Keratinocyte (primary cell): ENCODE data around the gene BAHCC1. TPM values are rescaled to one million over a fixed set of nuclear protein-coding genes. Genes with fewer than 3 reads are reported as not detected.

Experiments
- DNase-seq: peaks from one replicate; pipeline ENCODE4 v3.0.0-alpha.2; 2011; ENCODE audit warnings: low read depth, missing footprints, low spot score
- FAIRE-seq: peaks from 2 replicates; lab custom pipeline; 2011; peaks lifted over from hg19 to GRCh38; lab: Jason Lieb, UNC
- H2AFZ ChIP-seq: 2 replicates; pipeline ENCODE4 v1.6.0; 2012; ENCODE audit warnings: low read length, control low read depth, inconsistent platforms; ENCODE audit not compliant: control insufficient read depth
- H3K27ac ChIP-seq: 2 replicates; pipeline ENCODE4 v1.5.1; 2011; ENCODE audit warnings: low read length; ENCODE audit not compliant: control insufficient read depth, insufficient read depth
- H3K27me3 ChIP-seq: 3 replicates; pipeline ENCODE4 v1.6.0; 2011; ENCODE audit warnings: low read length; ENCODE audit not compliant: control insufficient read depth, insufficient read depth; ENCODE audit errors: extremely low read depth
- H3K36me3 ChIP-seq, 2 experiments: 2 replicates in 1 of 2; 3 replicates in 1 of 2; pipeline ENCODE4 v1.5.1; 2011; ENCODE audit warnings: low read length in 2 of 2, mild to moderate bottlenecking in 1 of 2; ENCODE audit not compliant: control insufficient read depth in 2 of 2, insufficient read depth in 2 of 2; ENCODE audit errors: extremely low read depth in 1 of 2
- H3K4me1 ChIP-seq: 3 replicates; pipeline ENCODE4 v1.5.1; 2011; ENCODE audit warnings: low read length; ENCODE audit not compliant: control insufficient read depth, insufficient read depth; ENCODE audit errors: extremely low read depth
- H3K4me2 ChIP-seq: 3 replicates; pipeline ENCODE4 v1.6.0; 2011; ENCODE audit warnings: low read depth, low read length; ENCODE audit not compliant: control insufficient read depth, insufficient read depth; ENCODE audit errors: extremely low read depth
- H3K4me3 ChIP-seq, 3 experiments: fragments of 200-600 bp in 1 of 3; sonication (generic) in 1 of 3; 2 replicates in 2 of 3; 3 replicates in 1 of 3; pipeline ENCODE4 v1.5.1; 2011 to 2016; ENCODE audit warnings: low read length in 3 of 3, mild to moderate bottlenecking in 3 of 3, control low read depth in 2 of 3, inconsistent platforms in 1 of 3, low read depth in 1 of 3, mixed read lengths in 1 of 3, mixed run types in 1 of 3, moderate library complexity in 1 of 3; ENCODE audit not compliant: control insufficient read depth in 2 of 3, insufficient read depth in 2 of 3; ENCODE audit errors: extremely low read depth in 1 of 3
- H3K79me2 ChIP-seq: 2 replicates; pipeline ENCODE4 v1.6.0; 2012; ENCODE audit warnings: low read length; ENCODE audit not compliant: control insufficient read depth, insufficient read depth
- H3K9ac ChIP-seq: 3 replicates; pipeline ENCODE4 v1.6.0; 2011; ENCODE audit warnings: low read length; ENCODE audit not compliant: control insufficient read depth, insufficient read depth; ENCODE audit errors: extremely low read depth
- H3K9me1 ChIP-seq: 3 replicates; pipeline ENCODE4 v1.6.0; 2011; ENCODE audit warnings: low read length; ENCODE audit not compliant: control insufficient read depth, insufficient read depth; ENCODE audit errors: extremely low read depth
- H3K9me3 ChIP-seq: 2 replicates; pipeline ENCODE4 v1.5.1; 2012; ENCODE audit warnings: low read depth, low read length; ENCODE audit not compliant: control insufficient read depth
- H4K20me1 ChIP-seq: 3 replicates; pipeline ENCODE4 v1.6.0; 2011; ENCODE audit warnings: low read length; ENCODE audit not compliant: control insufficient read depth, insufficient read depth; ENCODE audit errors: extremely low read depth
- CTCF ChIP-seq, 3 experiments: IDR thresholded peaks in 1 of 3; conservative IDR thresholded peaks in 1 of 3; optimal IDR thresholded peaks in 1 of 3; 2 replicates in 2 of 3; 3 replicates in 1 of 3; pipeline versions ENCODE3 to v1.5.1; 2011; ENCODE audit warnings: low read length in 3 of 3, mild to moderate bottlenecking in 3 of 3, moderate library complexity in 2 of 3, control low read depth in 1 of 3, inconsistent platforms in 1 of 3; ENCODE audit not compliant: insufficient read depth in 2 of 3; ENCODE audit errors: extremely low read depth in 1 of 3
- EZH2 ChIP-seq: IDR thresholded peaks from one replicate; pipeline ENCODE4 v1.6.1; 2012; ENCODE audit warnings: inconsistent platforms, mild to moderate bottlenecking, low read length, moderate library complexity
- dilution Hi-C: fragments of 300-500 bp; cut with MboI; formaldehyde crosslinking; loops from one replicate; pipeline ENCODE4 v1.7.0; 2020; ENCODE audit warnings: low sequenced_read_pairs; ENCODE audit not compliant: extremely low pct_ligation_motif_present
- polyA plus RNA-seq, 5 experiments: library from polyadenylated mRNA; depleted of rRNA in 3 of 5; stranded (reverse) in 3 of 5; stranded (forward) in 1 of 5; unstranded in 1 of 5; fragments of >200 nt; gene quantifications; 1 replicate in 1 of 5; 2 replicates in 3 of 5; 3 replicates in 1 of 5; pipeline versions ENCODE4 v1.2.1 to v1.2.3, GENCODE V29; 2011 to 2012; ENCODE audit warnings: missing spikeins in 2 of 5, low read depth in 1 of 5, low replicate concordance in 1 of 5

BAHCC1 gene
- polyA plus RNA-seq, 1 donor (not counting 4 experiments of a cell fraction or from before 2014, with no cell fraction given), result 0.52 TPM

- Histone ChIP-seq H3K9me1 (no peaks in the 10 kb centered on the region), H3K4me1 (peaks cover 37% of the 10 kb centered on the region), H3K9ac (peak overlapping the region; percentile 66), H3K4me3 (peak overlapping the region in 1 of 3 experiments; percentile 51), H3K9me3 (no peaks in the 10 kb centered on the region), H3K79me2 (no peaks in the 10 kb centered on the region), H3K27ac (peak overlapping the region; percentile 51), H3K36me3 (no peaks in the 10 kb centered on the region), H4K20me1 (no peaks in the 10 kb centered on the region), H3K27me3 (peaks cover 5% of the 10 kb centered on the region), H2AFZ (peak overlapping the region; percentile 12), H3K4me2 (peak overlapping the region; percentile 92)
- DNase-seq, result no peak
- TF ChIP-seq EZH2, result no peak
- no peak for TF ChIP-seq CTCF (optimal IDR thresholded peaks at IDR 0.05 in 1 of 3, IDR thresholded peaks at IDR 0.05 in 1 of 3, conservative IDR thresholded peaks at IDR 0.05 in 1 of 3; ENCODE audit: extremely low read depth in 1 of 3, insufficient read depth in 2 of 3, low read length in 3 of 3)
- dilution Hi-C loops, result no loop called here
- no peak for FAIRE-seq
Measured at GRCh38 chr17:81364278-81365147, 30.7 kb upstream of the BAHCC1 start.

GRCh38 chr17:81365148-81365600 lies 30.1 kb upstream of the BAHCC1 start:
- peak overlapping the region; percentile 42 for H2AFZ ChIP-seq
- H3K9me3 ChIP-seq, result no peaks in the 10 kb centered on the region
- no peaks in the 10 kb centered on the region for H3K36me3 ChIP-seq
- no peak for DNase-seq
- FAIRE-seq, result peak; percentile 84
- H3K9me1 ChIP-seq, result no peaks in the 10 kb centered on the region
- no peak for TF ChIP-seq CTCF (optimal IDR thresholded peaks at IDR 0.05 in 1 of 3, IDR thresholded peaks at IDR 0.05 in 1 of 3, conservative IDR thresholded peaks at IDR 0.05 in 1 of 3; ENCODE audit: extremely low read depth in 1 of 3, insufficient read depth in 2 of 3, low read length in 3 of 3)
- TF ChIP-seq EZH2, result no peak
- H3K4me1 ChIP-seq, result peaks cover 37% of the 10 kb centered on the region
- dilution Hi-C loops, result no loop called here
- peak overlapping the region; percentile 18 to 51 (median 31) for H3K4me3 ChIP-seq
- peak overlapping the region; percentile 66 for H3K9ac ChIP-seq
- H4K20me1 ChIP-seq, result no peaks in the 10 kb centered on the region
- H3K79me2 ChIP-seq, result no peaks in the 10 kb centered on the region
- H3K27ac ChIP-seq, result peak overlapping the region; percentile 70
- peaks cover 5% of the 10 kb centered on the region for H3K27me3 ChIP-seq
- peak overlapping the region; percentile 92 for H3K4me2 ChIP-seq
